Smooth muscle cell (in vitro differentiated cells): ENCODE measurements around the gene CEMIP. TPM values are rescaled to one million over a fixed set of nuclear protein-coding genes. Genes with fewer than 3 reads are reported as not detected.

ENCODE experiments used
- DNase-seq: peaks from one replicate; lab custom pipeline; 2025; ENCODE audit not compliant: unreplicated experiment; lab: John Stamatoyannopoulos, UW
- H2AFZ ChIP-seq: fragments of 200-600 bp; sonication (generic); 2 replicates; pipeline ENCODE4 v1.6.0; 2016; ENCODE audit warnings: antibody characterized with exemption, low read depth, mild to moderate bottlenecking
- H3F3A ChIP-seq: fragments of 200-600 bp; sonication (generic); 2 replicates; pipeline ENCODE4 v1.6.0; 2017; ENCODE audit warnings: antibody characterized with exemption, low read depth
- H3K27ac ChIP-seq: fragments of 200-600 bp; sonication (generic); 2 replicates; pipeline ENCODE4 v1.5.1; 2016; ENCODE audit warnings: low read depth, mild to moderate bottlenecking
- H3K27me3 ChIP-seq: fragments of 200-600 bp; sonication (generic); 2 replicates; pipeline ENCODE4 v1.6.1; 2016; ENCODE audit warnings: low read depth, mild to moderate bottlenecking
- H3K36me3 ChIP-seq: fragments of 200-600 bp; sonication (generic); 2 replicates; pipeline ENCODE4 v1.5.1; 2016; ENCODE audit warnings: low read depth
- H3K4me1 ChIP-seq: fragments of 200-600 bp; sonication (generic); 2 replicates; pipeline ENCODE4 v1.5.1; 2016; ENCODE audit warnings: low read depth
- H3K4me2 ChIP-seq: fragments of 200-600 bp; sonication (generic); 2 replicates; pipeline ENCODE4 v1.6.0; 2016; ENCODE audit warnings: mild to moderate bottlenecking
- H3K4me3 ChIP-seq: fragments of 200-600 bp; sonication (generic); 2 replicates; pipeline ENCODE4 v1.5.1; 2016; ENCODE audit warnings: mild to moderate bottlenecking
- H3K79me2 ChIP-seq: fragments of 200-600 bp; sonication (generic); 2 replicates; pipeline ENCODE4 v1.6.0; 2016; ENCODE audit warnings: low read depth, mild to moderate bottlenecking
- H3K9ac ChIP-seq: fragments of 200-600 bp; sonication (generic); 2 replicates; pipeline ENCODE4 v1.6.0; 2016; ENCODE audit warnings: low read depth
- H3K9me3 ChIP-seq: fragments of 200-600 bp; sonication (generic); replicated peaks from 2 replicates; pipeline ENCODE4 v1.5.1; 2016; ENCODE audit warnings: low read depth
- H4K20me1 ChIP-seq: fragments of 200-600 bp; sonication (generic); 2 replicates; pipeline ENCODE4 v1.6.0; 2016; ENCODE audit warnings: low read depth
- CTCF ChIP-seq: fragments of 200-600 bp; sonication (generic); IDR thresholded peaks from 2 replicates; pipeline ENCODE4 v1.5.1; 2017; ENCODE audit warnings: borderline replicate concordance, mild to moderate bottlenecking, antibody characterized with exemption; ENCODE audit not compliant: insufficient read depth, poor library complexity, severe bottlenecking
- WGBS: methylation state at CpG from one replicate; pipeline ENCODE4 v1.1.7; 2016; ENCODE audit warnings: low lambda C conversion rate; 5-methylcytosine and 5-hydroxymethylcytosine counted together
- polyA plus RNA-seq: library from polyadenylated mRNA; unstranded; fragments of >200 nt; fragmentation: Nextera tagmentation; extraction: Ambion mirVana; gene quantifications from 2 replicates; pipeline ENCODE4 v1.2.1, GENCODE V29; 2016
- total RNA-seq: library from RNA; depleted of rRNA; stranded (reverse); fragments of >200 nt; gene quantifications from 2 replicates; pipeline ENCODE4 v1.2.3, GENCODE V29; 2014

Gene CEMIP
- total and polyA plus RNA-seq, 2 experiments from 2014 or later, result 1.9 TPM

GRCh38 chr15:80839764-80840130 is 60.6 kb downstream of the CEMIP start:
- no peaks in the 10 kb centered on the region for H3K4me1 ChIP-seq
- 92% methylated on average over 3 of the region's 3 CpGs for WGBS

GRCh38 chr15:80840182-80841130 is 61.3 kb downstream of the CEMIP start:
- Histone ChIP-seq H2AFZ (no peak overlapping the region), H3K9me3 (no peaks in the 10 kb centered on the region), H3K4me2 (no peak overlapping the region), H3K27me3 (no peaks in the 10 kb centered on the region), H4K20me1 (no peaks in the 10 kb centered on the region), H3K27ac (no peak overlapping the region), H3K9ac (no peak overlapping the region), H3K4me3 (no peak overlapping the region), H3K36me3 (no peaks in the 10 kb centered on the region), H3K79me2 (no peaks in the 10 kb centered on the region), H3K4me1 (no peaks in the 10 kb centered on the region), H3F3A (no peaks in the 10 kb centered on the region)
- 88% methylated on average over 22 of the region's 22 CpGs for WGBS
- no peak for TF ChIP-seq CTCF
- DNase-seq, result no peak

More at GRCh38 chr15:80839764-80840130, 60.6 kb downstream of the CEMIP start:
- Histone ChIP-seq H3K4me2 (no peak overlapping the region), H3K9ac (no peak overlapping the region), H3K27ac (no peak overlapping the region), H2AFZ (no peak overlapping the region), H3K4me3 (no peak overlapping the region), H3K27me3 (no peaks in the 10 kb centered on the region), H4K20me1 (no peaks in the 10 kb centered on the region), H3F3A (no peaks in the 10 kb centered on the region), H3K79me2 (no peaks in the 10 kb centered on the region), H3K36me3 (no peaks in the 10 kb centered on the region), H3K9me3 (no peaks in the 10 kb centered on the region)
- no peak for TF ChIP-seq CTCF
- no peak for DNase-seq

DNA sequence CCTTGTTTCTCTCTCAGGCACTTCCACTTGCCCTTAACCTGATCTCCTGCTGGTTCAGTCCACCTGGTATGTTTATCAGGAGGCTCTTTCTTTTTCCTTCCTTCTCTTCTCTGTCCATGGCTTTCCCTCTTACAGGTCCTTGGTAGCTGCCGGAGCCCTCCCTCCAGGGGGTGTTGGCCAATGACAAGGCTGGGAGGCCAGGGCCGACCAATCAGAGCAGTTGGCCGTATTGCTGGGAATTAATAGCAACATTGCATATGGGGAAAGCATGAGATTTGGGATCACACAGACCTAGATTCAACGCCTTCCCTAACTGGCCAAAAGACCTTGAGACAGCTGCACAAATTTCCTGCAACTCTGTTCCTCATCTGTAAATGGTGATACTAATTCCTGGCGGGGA is 62.4 kb downstream of the CEMIP start:
- Histone ChIP-seq H4K20me1 (no peaks in the 10 kb centered on the region), H3K4me1 (no peaks in the 10 kb centered on the region), H3F3A (no peaks in the 10 kb centered on the region), H3K79me2 (no peaks in the 10 kb centered on the region), H3K36me3 (no peaks in the 10 kb centered on the region), H2AFZ (no peak overlapping the region), H3K27ac (no peak overlapping the region), H3K9ac (no peak overlapping the region), H3K4me2 (no peak overlapping the region), H3K9me3 (no peaks in the 10 kb centered on the region), H3K27me3 (no peaks in the 10 kb centered on the region), H3K4me3 (no peak overlapping the region)
- no peak for DNase-seq
- 94% methylated on average over 5 of the region's 5 CpGs for WGBS
- TF ChIP-seq CTCF, result no peak
